Subcutaneous abdominal adipose tissue (tissue), 5 donors: ENCODE measurements around the gene ARID2.

Source experiments
- H3K27ac ChIP-seq: one replicate; pipeline ENCODE4 v1.7.0; 2013; ENCODE audit warnings: low read depth, mild to moderate bottlenecking, inconsistent platforms, low read length, moderate library complexity
- H3K27me3 ChIP-seq, 5 donors: one replicate each; pipeline ENCODE4 v1.7.0; 2013; ENCODE audit warnings: low read length in 5 of 5, inconsistent platforms in 1 of 5; ENCODE audit not compliant: control insufficient read depth in 5 of 5, insufficient read depth in 4 of 5
- H3K36me3 ChIP-seq, 5 donors: one replicate each; pipeline ENCODE4 v1.7.0; 2013; ENCODE audit warnings: low read length in 5 of 5; ENCODE audit not compliant: control insufficient read depth in 5 of 5, insufficient read depth in 5 of 5
- H3K4me1 ChIP-seq, 5 donors: one replicate each; pipeline ENCODE4 v1.7.0; 2013; ENCODE audit warnings: low read length in 5 of 5, mild to moderate bottlenecking in 3 of 5, moderate library complexity in 1 of 5; ENCODE audit not compliant: control insufficient read depth in 5 of 5, insufficient read depth in 5 of 5
- H3K4me3 ChIP-seq, 5 donors: one replicate each; pipeline ENCODE4 v1.7.0; 2013; ENCODE audit warnings: low read length in 5 of 5, low read depth in 1 of 5
- H3K9ac ChIP-seq, 5 donors: one replicate each; pipeline ENCODE4 v1.7.0; 2013; ENCODE audit warnings: low read length in 5 of 5, mild to moderate bottlenecking in 4 of 5, moderate library complexity in 3 of 5
- H3K9me3 ChIP-seq, 5 donors: one replicate each; pipeline ENCODE4 v1.7.0; 2013; ENCODE audit warnings: low read length in 5 of 5; ENCODE audit not compliant: control insufficient read depth in 5 of 5
- donor health status: healthy.
- donor health status: healthy.
- donor health status: healthy.
- donor health status: healthy.
- donor health status: healthy.

The ARID2 gene

GRCh38 chr12:45907955-45908354 is 178.4 kb downstream of the ARID2 start:
- Histone ChIP-seq H3K4me3 (no peak overlapping the region), H3K9ac (no peak overlapping the region), H3K9me3 (no peaks in the 10 kb centered on the region), H3K27me3 (no peaks in the 10 kb centered on the region), H3K27ac (no peak overlapping the region), H3K4me1 (no peaks in the 10 kb centered on the region), H3K36me3 (peaks cover 7 to 24% (median 10%) of the 10 kb centered on the region in 5 donors)

GRCh38 chr12:45909041-45909713 is 179.7 kb downstream of the ARID2 start:
- Histone ChIP-seq H3K27ac (no peak overlapping the region), H3K9ac (no peak overlapping the region), H3K27me3 (no peaks in the 10 kb centered on the region), H3K4me1 (no peaks in the 10 kb centered on the region), H3K4me3 (no peak overlapping the region), H3K9me3 (no peaks in the 10 kb centered on the region), H3K36me3 (peaks cover 7 to 24% (median 10%) of the 10 kb centered on the region in 5 donors)

- Histone ChIP-seq H3K27me3 (no peaks in the 10 kb centered on the region), H3K9me3 (no peaks in the 10 kb centered on the region)
Measured at GRCh38 chr12:45912774-45913173, 183.3 kb downstream of the ARID2 start.

GRCh38 chr12:45913631-45914030 is 184.1 kb downstream of the ARID2 start:
- Histone ChIP-seq H3K4me1 (no peaks in the 10 kb centered on the region), H3K27ac (no peak overlapping the region), H3K9ac (no peak overlapping the region)

More at GRCh38 chr12:45912774-45913173, 183.3 kb downstream of the ARID2 start:
- Histone ChIP-seq H3K4me1 (no peaks in the 10 kb centered on the region), H3K27ac (no peak overlapping the region), H3K4me3 (no peak overlapping the region), H3K36me3 (peaks cover 5 to 11% (median 9%) of the 10 kb centered on the region in 5 donors), H3K9ac (no peak overlapping the region)

GRCh38 chr12:45914090-45914489 is 184.6 kb downstream of the ARID2 start:
- no peaks in the 10 kb centered on the region for H3K4me1 ChIP-seq
- H3K4me3 ChIP-seq: no peak overlapping the region
- H3K9me3 ChIP-seq: no peaks in the 10 kb centered on the region
- no peaks in the 10 kb centered on the region for H3K27me3 ChIP-seq
- H3K9ac ChIP-seq: no peak overlapping the region
- H3K27ac ChIP-seq: no peak overlapping the region
- peaks cover 0 to 11% (median 8%) of the 10 kb centered on the region in 5 donors for H3K36me3 ChIP-seq

More at GRCh38 chr12:45913631-45914030, 184.1 kb downstream of the ARID2 start:
- no peaks in the 10 kb centered on the region for H3K9me3 ChIP-seq
- H3K36me3 ChIP-seq: peaks cover 4 to 9% (median 6%) of the 10 kb centered on the region in 5 donors
- H3K4me3 ChIP-seq: no peak overlapping the region
- H3K27me3 ChIP-seq: no peaks in the 10 kb centered on the region

- Histone ChIP-seq H3K27ac (no peak overlapping the region), H3K4me1 (no peaks in the 10 kb centered on the region), H3K9me3 (no peaks in the 10 kb centered on the region), H3K36me3 (peaks cover 2 to 14% (median 8%) of the 10 kb centered on the region in 5 donors), H3K27me3 (no peaks in the 10 kb centered on the region), H3K4me3 (no peak overlapping the region), H3K9ac (no peak overlapping the region)
Measured at GRCh38 chr12:45915405-45915804, 185.9 kb downstream of the ARID2 start.

GRCh38 chr12:45918818-45919217 is 189.3 kb downstream of the ARID2 start:
- Histone ChIP-seq H3K36me3 (peaks cover 17 to 41% (median 26%) of the 10 kb centered on the region in 5 donors), H3K27ac (no peak overlapping the region), H3K27me3 (no peaks in the 10 kb centered on the region), H3K9me3 (no peaks in the 10 kb centered on the region), H3K4me1 (no peaks in the 10 kb centered on the region), H3K9ac (no peak overlapping the region), H3K4me3 (no peak overlapping the region)

- Histone ChIP-seq H3K9ac (no peak overlapping the region), H3K27ac (no peak overlapping the region), H3K9me3 (no peaks in the 10 kb centered on the region), H3K36me3 (peaks cover 43 to 72% (median 49%) of the 10 kb centered on the region in 5 donors), H3K4me3 (no peak overlapping the region), H3K4me1 (peaks cover 0 to 17% (median 6%) of the 10 kb centered on the region in 5 donors), H3K27me3 (no peaks in the 10 kb centered on the region)
Measured at GRCh38 chr12:45928309-45928708, 198.8 kb downstream of the ARID2 start.

- Histone ChIP-seq H3K27ac (no peak overlapping the region), H3K9ac (no peak overlapping the region), H3K36me3 (peaks cover 30 to 54% (median 43%) of the 10 kb centered on the region in 5 donors), H3K4me3 (no peak overlapping the region), H3K9me3 (no peaks in the 10 kb centered on the region), H3K4me1 (peaks cover 0 to 17% (median 11%) of the 10 kb centered on the region in 5 donors), H3K27me3 (no peaks in the 10 kb centered on the region)
Measured at GRCh38 chr12:45930369-45930768, 200.9 kb downstream of the ARID2 start.

GRCh38 chr12:45933504-45933903 is 204.0 kb downstream of the ARID2 start:
- Histone ChIP-seq H3K9me3 (no peaks in the 10 kb centered on the region), H3K4me3 (no peak overlapping the region), H3K9ac (peak overlapping the region in 1 of 5 donors; percentile 26), H3K4me1 (peaks cover 0 to 10% (median 5%) of the 10 kb centered on the region in 5 donors), H3K36me3 (peaks cover 16 to 37% (median 29%) of the 10 kb centered on the region in 5 donors), H3K27me3 (no peaks in the 10 kb centered on the region), H3K27ac (no peak overlapping the region)
